HG03045 (cell line): ENCODE measurements around the gene OR1J2.

Experiments
- ATAC-seq: cut with Tn5 transposase; IDR thresholded peaks from one replicate; pipeline ENCODE4 v1.9.1; 2021; ENCODE audit warnings: mild to moderate bottlenecking, moderate library complexity; ENCODE audit not compliant: unreplicated experiment

Gene OR1J2

GRCh38 chr9:122546196-122546595 is 35.6 kb downstream of the OR1J2 start:
- ATAC-seq = no peak

- no peak for ATAC-seq
Observed at GRCh38 chr9:122551371-122551770, 40.8 kb downstream of the OR1J2 start.

GRCh38 chr9:122552812-122553211 is 42.2 kb downstream of the OR1J2 start, which contains the start of gene OR1N2:
OR1N2 (plus strand) TSS chr9:122553112; CDS start chr9:122553212, 100 bp downstream.
- ATAC-seq = no peak
